GM12864 (cell line): ENCODE measurements around the gene GRIFIN.

Experiments used
- DNase-seq: peaks from one replicate; pipeline ENCODE4 v3.0.0-alpha.2; 2011; ENCODE audit warnings: low read depth
- H3K4me3 ChIP-seq: 2 replicates; pipeline ENCODE4 v1.5.1; 2011; ENCODE audit warnings: mild to moderate bottlenecking, low read depth, low read length, control low read depth
- CTCF ChIP-seq: IDR thresholded peaks from 2 replicates; pipeline ENCODE4 v1.5.1; 2011; ENCODE audit warnings: low read depth, mild to moderate bottlenecking, moderate library complexity, low read length, control low read depth, inconsistent platforms; ENCODE audit errors: missing control alignments

Gene GRIFIN

DNA sequence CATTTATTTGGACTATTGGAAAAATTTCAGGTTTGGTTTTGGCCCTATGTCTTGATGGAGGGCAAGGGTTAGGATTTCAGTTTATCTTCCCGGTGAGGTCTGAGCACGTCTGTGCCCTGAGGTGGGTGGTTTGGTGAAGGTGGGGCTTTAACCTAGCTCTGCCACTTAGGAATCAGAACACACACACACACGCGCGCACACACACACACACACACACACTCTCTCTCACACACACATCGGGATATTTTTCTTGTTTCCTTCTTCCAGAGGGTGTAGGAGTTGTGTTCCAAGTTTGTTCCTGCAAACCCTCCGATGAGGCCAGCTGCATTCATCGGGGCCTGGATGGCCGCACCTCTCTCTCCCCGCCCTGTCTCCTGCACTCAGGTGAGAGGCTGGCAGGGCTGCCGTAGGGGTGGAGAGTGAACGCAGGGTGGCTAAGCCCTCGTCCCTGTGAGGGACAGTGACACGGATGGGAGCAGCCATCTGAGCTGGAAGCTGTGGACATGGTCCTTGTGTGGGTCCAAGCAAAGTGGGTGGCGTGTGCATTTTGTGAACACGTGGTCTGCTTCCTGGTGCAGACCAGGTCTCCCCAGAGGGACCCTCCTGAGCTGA, 38.6 kb downstream of the GRIFIN start:
- DNase-seq: no peak
- TF ChIP-seq CTCF: no peak
- no peak overlapping the region for H3K4me3 ChIP-seq

- no peak overlapping the region for H3K4me3 ChIP-seq
- DNase-seq: no peak
- TF ChIP-seq CTCF: no peak
These were observed 39.1 kb downstream of the GRIFIN start for GRCh38 chr7:2437136-2437535.

DNA sequence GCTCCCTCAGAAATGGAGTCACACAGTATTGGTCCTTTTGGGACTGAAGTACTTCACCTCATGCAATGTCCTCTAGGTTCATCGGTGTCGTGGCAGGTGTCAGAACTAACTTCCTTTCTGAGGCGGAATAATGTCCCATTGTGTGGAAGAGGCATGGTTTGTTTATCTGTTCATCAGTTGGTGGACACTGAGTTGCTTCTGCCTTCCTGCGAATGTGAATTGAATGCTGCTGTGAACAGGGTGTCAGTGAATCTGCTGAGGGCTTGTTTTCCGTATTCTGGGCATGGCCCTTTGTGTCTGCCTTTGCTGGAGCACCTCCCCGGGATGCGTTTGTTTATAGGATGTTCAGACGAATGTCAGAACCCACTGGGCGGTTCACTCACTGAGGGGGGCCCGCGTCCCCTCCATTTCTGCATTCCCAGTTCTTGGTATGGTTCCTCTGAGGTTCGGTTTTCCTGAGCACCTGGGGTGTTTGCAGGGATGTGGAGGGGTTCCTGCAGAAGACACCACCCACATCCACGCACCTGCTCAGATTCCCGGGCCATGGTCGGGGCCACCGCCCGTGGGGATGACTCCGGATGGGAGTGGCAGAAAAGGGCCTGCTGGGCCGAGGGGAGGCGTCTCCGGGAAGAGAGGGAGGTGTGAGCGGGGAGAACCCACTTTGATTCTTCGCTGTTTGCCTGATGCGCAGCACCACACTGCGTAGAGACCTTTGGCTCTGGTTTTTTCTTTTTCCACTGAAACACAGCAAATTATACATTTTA, 39.7 kb downstream of the GRIFIN start:
- no peak for TF ChIP-seq CTCF
- H3K4me3 ChIP-seq: no peak overlapping the region
- no peak for DNase-seq

GRCh38 chr7:2435146-2435545, 41.1 kb downstream of the GRIFIN start:
- no peak overlapping the region for H3K4me3 ChIP-seq
- DNase-seq: no peak
- TF ChIP-seq CTCF: no peak

- H3K4me3 ChIP-seq: no peak overlapping the region
- no peak for DNase-seq
- no peak for TF ChIP-seq CTCF
These were observed 42.3 kb downstream of the GRIFIN start for GRCh38 chr7:2433713-2434550.

DNA sequence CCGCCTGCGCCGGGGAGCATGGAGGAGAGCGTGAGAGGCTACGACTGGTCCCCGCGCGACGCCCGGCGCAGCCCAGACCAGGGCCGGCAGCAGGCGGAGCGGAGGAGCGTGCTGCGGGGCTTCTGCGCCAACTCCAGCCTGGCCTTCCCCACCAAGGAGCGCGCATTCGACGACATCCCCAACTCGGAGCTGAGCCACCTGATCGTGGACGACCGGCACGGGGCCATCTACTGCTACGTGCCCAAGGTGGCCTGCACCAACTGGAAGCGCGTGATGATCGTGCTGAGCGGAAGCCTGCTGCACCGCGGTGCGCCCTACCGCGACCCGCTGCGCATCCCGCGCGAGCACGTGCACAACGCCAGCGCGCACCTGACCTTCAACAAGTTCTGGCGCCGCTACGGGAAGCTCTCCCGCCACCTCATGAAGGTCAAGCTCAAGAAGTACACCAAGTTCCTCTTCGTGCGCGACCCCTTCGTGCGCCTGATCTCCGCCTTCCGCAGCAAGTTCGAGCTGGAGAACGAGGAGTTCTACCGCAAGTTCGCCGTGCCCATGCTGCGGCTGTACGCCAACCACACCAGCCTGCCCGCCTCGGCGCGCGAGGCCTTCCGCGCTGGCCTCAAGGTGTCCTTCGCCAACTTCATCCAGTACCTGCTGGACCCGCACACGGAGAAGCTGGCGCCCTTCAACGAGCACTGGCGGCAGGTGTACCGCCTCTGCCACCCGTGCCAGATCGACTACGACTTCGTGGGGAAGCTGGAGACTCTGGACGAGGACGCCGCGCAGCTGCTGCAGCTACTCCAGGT, 43.1 kb downstream of the GRIFIN start:
- no peak overlapping the region for H3K4me3 ChIP-seq
- TF ChIP-seq CTCF: no peak
- DNase-seq: no peak
